GM21447 (cell line): Measurements from ENCODE around the gene C1QTNF5.

Experiments
- ATAC-seq: cut with Tn5 transposase; IDR thresholded peaks from one replicate; pipeline ENCODE4 v1.9.1; 2021; ENCODE audit not compliant: unreplicated experiment

C1QTNF5 gene

GRCh38 chr11:119297938-119298337 lies 42.7 kb downstream of the C1QTNF5 start:
- no peak for ATAC-seq

- no peak for ATAC-seq
These were observed 45.5 kb downstream of the C1QTNF5 start for GRCh38 chr11:119295178-119295577.

GRCh38 chr11:119293461-119293860 lies 47.2 kb downstream of the C1QTNF5 start:
- no peak for ATAC-seq

- no peak for ATAC-seq
These were observed 49.7 kb downstream of the C1QTNF5 start for GRCh38 chr11:119290894-119291497.
